Adrenal gland (tissue), 5 donors: ENCODE measurements around the gene AOPEP.

Source experiments
- CTCF ChIP-seq, 6 experiments: fragments of 450-650 bp in 4 of 6; fragments of 200-600 bp in 2 of 6; sonication (generic) in 1 of 6; IDR thresholded peaks; 1 replicate in 5 of 6; 2 replicates in 1 of 6; pipeline versions ENCODE4 v1.5.1 to v1.8.0; 2016 to 2021; ENCODE audit warnings: antibody characterized with exemption in 6 of 6, mild to moderate bottlenecking in 2 of 6, moderate library complexity in 1 of 6
- POLR2A ChIP-seq, 2 donors: fragments of 450-650 bp; IDR thresholded peaks; one replicate each; pipeline ENCODE4 v1.6.1; 2017; ENCODE audit warnings: antibody characterized with exemption in 2 of 2, mild to moderate bottlenecking in 2 of 2, moderate library complexity in 1 of 2
- donor health status: DM: no; HTN: no; CAD: no.

- TF ChIP-seq CTCF (IDR thresholded peaks at IDR 0.05) (no peak), POLR2A (IDR thresholded peaks at IDR 0.05) (no peak)
Measured at GRCh38 chr9:95103281-95103771, 376.8 kb downstream of the AOPEP start.
